Measurements from ENCODE around the gene NRXN3.

DNA sequence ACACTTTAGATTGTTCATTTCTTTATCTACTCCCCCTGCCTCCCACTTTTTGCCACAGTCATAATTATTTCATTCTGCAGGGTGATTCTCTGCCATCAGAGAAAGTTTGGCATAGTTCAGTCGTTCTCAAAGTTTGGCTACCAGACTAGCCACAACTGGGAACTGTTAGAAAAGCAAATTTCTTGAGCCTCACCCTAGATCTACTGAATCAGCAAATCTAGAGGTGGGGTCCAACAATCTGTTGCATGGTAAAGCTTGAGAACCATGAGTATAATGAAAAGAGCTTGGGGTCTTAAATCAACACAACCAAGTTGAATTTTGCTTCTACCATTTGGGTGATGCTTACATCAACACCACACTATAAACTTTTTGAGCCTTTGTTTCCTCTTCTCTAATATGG is 172.7 kb downstream of the NRXN3 start:
- TF ChIP-seq, protein P1, sequence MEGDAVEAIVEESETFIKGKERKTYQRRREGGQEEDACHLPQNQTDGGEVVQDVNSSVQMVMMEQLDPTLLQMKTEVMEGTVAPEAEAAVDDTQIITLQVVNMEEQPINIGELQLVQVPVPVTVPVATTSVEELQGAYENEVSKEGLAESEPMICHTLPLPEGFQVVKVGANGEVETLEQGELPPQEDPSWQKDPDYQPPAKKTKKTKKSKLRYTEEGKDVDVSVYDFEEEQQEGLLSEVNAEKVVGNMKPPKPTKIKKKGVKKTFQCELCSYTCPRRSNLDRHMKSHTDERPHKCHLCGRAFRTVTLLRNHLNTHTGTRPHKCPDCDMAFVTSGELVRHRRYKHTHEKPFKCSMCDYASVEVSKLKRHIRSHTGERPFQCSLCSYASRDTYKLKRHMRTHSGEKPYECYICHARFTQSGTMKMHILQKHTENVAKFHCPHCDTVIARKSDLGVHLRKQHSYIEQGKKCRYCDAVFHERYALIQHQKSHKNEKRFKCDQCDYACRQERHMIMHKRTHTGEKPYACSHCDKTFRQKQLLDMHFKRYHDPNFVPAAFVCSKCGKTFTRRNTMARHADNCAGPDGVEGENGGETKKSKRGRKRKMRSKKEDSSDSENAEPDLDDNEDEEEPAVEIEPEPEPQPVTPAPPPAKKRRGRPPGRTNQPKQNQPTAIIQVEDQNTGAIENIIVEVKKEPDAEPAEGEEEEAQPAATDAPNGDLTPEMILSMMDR (IDR thresholded peaks at IDR 0.05) = no peak
- no peak for TF ChIP-seq POLR2A (IDR thresholded peaks at IDR 0.05)
